Ishikawa (cell line): Measurements from ENCODE around the gene RASA3.

ENCODE experiments used
- NFIC ChIP-seq: IDR thresholded peaks from 2 replicates; pipeline ENCODE4 v1.6.1; 2012
- TAF1 ChIP-seq: IDR thresholded peaks from 2 replicates; pipeline ENCODE4 v1.6.1; 2012; ENCODE audit warnings: low read depth, mild to moderate bottlenecking
- TCF12 ChIP-seq: IDR thresholded peaks from 2 replicates; pipeline ENCODE4 v1.6.1; 2012; ENCODE audit warnings: low read depth

DNA sequence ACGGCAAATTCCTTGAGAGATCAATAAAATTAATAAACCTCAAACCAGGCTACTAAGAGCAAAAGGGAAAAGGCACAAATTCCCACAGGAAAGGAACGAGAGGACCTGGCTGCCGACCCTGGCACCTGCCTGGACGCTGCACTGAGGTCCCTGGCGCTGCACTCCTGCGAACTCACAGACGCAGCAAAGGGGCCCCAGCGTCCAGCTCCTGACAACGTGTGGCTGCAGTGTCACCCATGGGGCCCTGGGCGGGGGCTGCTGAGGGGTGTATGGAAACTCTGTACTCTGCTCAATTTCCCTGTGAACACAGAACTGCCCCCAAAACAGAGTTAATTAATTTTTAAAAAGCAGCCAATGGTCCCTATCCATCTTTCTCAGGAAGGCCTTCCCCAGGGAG, 97.2 kb downstream of the RASA3 start:
- TF ChIP-seq TCF12 (no peak), NFIC (no peak), TAF1 (no peak)
